NT2/D1 (cell line): ENCODE results near the gene ITPRID2.
"Not testable (repeated sequence)": the region's sequence is repeated elsewhere in the genome, so short reads cannot be mapped to it uniquely, and the experiment has no call there.

Experiments used
- DNase-seq: peaks from one replicate; pipeline ENCODE4 v3.0.0-alpha.2; 2011; ENCODE audit warnings: low read depth, low spot score
- H3K27me3 ChIP-seq: 2 replicates; pipeline ENCODE4 v1.6.0; 2011; ENCODE audit warnings: mild to moderate bottlenecking; ENCODE audit not compliant: insufficient read length, insufficient read depth
- H3K36me3 ChIP-seq: 2 replicates; pipeline ENCODE4 v1.6.1; 2011; ENCODE audit warnings: mild to moderate bottlenecking, low read length, mixed read lengths; ENCODE audit not compliant: insufficient read depth, insufficient read length
- H3K4me1 ChIP-seq: 2 replicates; pipeline ENCODE4 v1.5.1; 2011; ENCODE audit not compliant: insufficient read depth, insufficient read length
- H3K4me3 ChIP-seq: 2 replicates; pipeline ENCODE4 v1.5.1; 2011; ENCODE audit warnings: low read depth; ENCODE audit not compliant: insufficient read length
- H3K9ac ChIP-seq: 2 replicates; pipeline ENCODE4 v1.6.0; 2011; ENCODE audit warnings: low read depth; ENCODE audit not compliant: insufficient read length
- H3K9me3 ChIP-seq: 2 replicates; pipeline ENCODE4 v1.5.1; 2011; ENCODE audit warnings: mild to moderate bottlenecking, low read length; ENCODE audit not compliant: insufficient read depth
- SUZ12 ChIP-seq: IDR thresholded peaks from 2 replicates; pipeline ENCODE4 v1.6.1; 2011; ENCODE audit not compliant: insufficient read length, insufficient read depth; ENCODE audit errors: extremely low read depth
- YY1 ChIP-seq: IDR thresholded peaks from 2 replicates; pipeline ENCODE4 v1.6.1; 2011; ENCODE audit not compliant: insufficient read length, insufficient read depth
- ZNF274 ChIP-seq: IDR thresholded peaks from 2 replicates; pipeline ENCODE4 v1.6.1; 2011; ENCODE audit warnings: mild to moderate bottlenecking, low read depth, low read length

The ITPRID2 gene

GRCh38 chr2:181957668-181958067 is 66.1 kb downstream of the ITPRID2 start:
- TF ChIP-seq YY1: no peak
- no peak for TF ChIP-seq ZNF274
- no peak for TF ChIP-seq SUZ12

GRCh38 chr2:181958726-181959125 is 67.2 kb downstream of the ITPRID2 start:
- no peaks in the 10 kb centered on the region for H3K36me3 ChIP-seq
- H3K9me3 ChIP-seq: no peaks in the 10 kb centered on the region
- DNase-seq: no peak
- H3K9ac ChIP-seq: no peak overlapping the region
- H3K4me3 ChIP-seq: no peak overlapping the region
- H3K27me3 ChIP-seq: no peaks in the 10 kb centered on the region
- no peaks in the 10 kb centered on the region for H3K4me1 ChIP-seq
- no peak for TF ChIP-seq YY1
- no peak for TF ChIP-seq SUZ12
- no peak for TF ChIP-seq ZNF274

More at GRCh38 chr2:181957668-181958067, 66.1 kb downstream of the ITPRID2 start:
- no peak overlapping the region for H3K4me3 ChIP-seq
- DNase-seq: no peak
- H3K9me3 ChIP-seq: no peaks in the 10 kb centered on the region
- H3K36me3 ChIP-seq: no peaks in the 10 kb centered on the region
- H3K4me1 ChIP-seq: no peaks in the 10 kb centered on the region
- H3K27me3 ChIP-seq: no peaks in the 10 kb centered on the region
- H3K9ac ChIP-seq: no peak overlapping the region

- Histone ChIP-seq H3K4me1 (no peaks in the 10 kb centered on the region), H3K4me3 (no peak overlapping the region), H3K36me3 (no peaks in the 10 kb centered on the region), H3K27me3 (no peaks in the 10 kb centered on the region), H3K9ac (no peak overlapping the region), H3K9me3 (no peaks in the 10 kb centered on the region)
- no peak for TF ChIP-seq SUZ12
- TF ChIP-seq YY1: no peak
- no peak for TF ChIP-seq ZNF274
- no peak for DNase-seq
Measured at GRCh38 chr2:181959508-181959907, 68.0 kb downstream of the ITPRID2 start.

GRCh38 chr2:181961167-181961566 is 69.6 kb downstream of the ITPRID2 start:
- H3K4me1 ChIP-seq, H3K4me3 ChIP-seq, DNase-seq, H3K9me3 ChIP-seq, H3K27me3 ChIP-seq, H3K36me3 ChIP-seq, H3K9ac ChIP-seq: not testable (repeated sequence)

GRCh38 chr2:181962142-181962541 is 70.6 kb downstream of the ITPRID2 start:
- no peak for DNase-seq
- no peaks in the 10 kb centered on the region for H3K27me3 ChIP-seq
- TF ChIP-seq YY1: no peak
- TF ChIP-seq SUZ12: no peak
- H3K9ac ChIP-seq: no peak overlapping the region
- H3K9me3 ChIP-seq: no peaks in the 10 kb centered on the region
- no peak overlapping the region for H3K4me3 ChIP-seq
- H3K36me3 ChIP-seq: no peaks in the 10 kb centered on the region
- H3K4me1 ChIP-seq: no peaks in the 10 kb centered on the region

- Histone ChIP-seq H3K9me3 (no peaks in the 10 kb centered on the region), H3K36me3 (no peaks in the 10 kb centered on the region), H3K9ac (no peak overlapping the region), H3K27me3 (no peaks in the 10 kb centered on the region), H3K4me3 (no peak overlapping the region), H3K4me1 (no peaks in the 10 kb centered on the region)
- TF ChIP-seq YY1 (no peak), ZNF274 (no peak), SUZ12 (no peak)
- no peak for DNase-seq
Measured at GRCh38 chr2:181970160-181970794, 78.7 kb downstream of the ITPRID2 start.

GRCh38 chr2:181971032-181971431 is 79.5 kb downstream of the ITPRID2 start:
- H3K9ac ChIP-seq: no peak overlapping the region
- H3K36me3 ChIP-seq: no peaks in the 10 kb centered on the region
- H3K27me3 ChIP-seq: no peaks in the 10 kb centered on the region
- no peak for DNase-seq
- H3K9me3 ChIP-seq: no peaks in the 10 kb centered on the region
- no peak overlapping the region for H3K4me3 ChIP-seq
- H3K4me1 ChIP-seq: no peaks in the 10 kb centered on the region
- no peak for TF ChIP-seq YY1
- TF ChIP-seq ZNF274: no peak
- TF ChIP-seq SUZ12: no peak

- H3K36me3 ChIP-seq: no peaks in the 10 kb centered on the region
- no peak for DNase-seq
- H3K9ac ChIP-seq: no peak overlapping the region
- no peaks in the 10 kb centered on the region for H3K27me3 ChIP-seq
- TF ChIP-seq ZNF274 (no peak), SUZ12 (no peak), YY1 (no peak)
- no peak overlapping the region for H3K4me3 ChIP-seq
- H3K9me3 ChIP-seq: no peaks in the 10 kb centered on the region
- H3K4me1 ChIP-seq: no peaks in the 10 kb centered on the region
Measured at GRCh38 chr2:181972431-181973170, 81.1 kb downstream of the ITPRID2 start.
